Esophagus muscularis mucosa (tissue), 4 donors: ENCODE results near the gene CAMK1D. TPM values are rescaled to one million over a fixed set of nuclear protein-coding genes. Genes with fewer than 3 reads are reported as not detected.
"Not testable (repeated sequence)": the region's sequence is repeated elsewhere in the genome, so short reads cannot be mapped to it uniquely, and the experiment has no call there.

Experiments used
- DNase-seq: peaks from one replicate; pipeline ENCODE4 v3.0.0-alpha.2; 2017; ENCODE audit errors: extremely low spot score
- H3K27ac ChIP-seq, 4 donors: fragments of 200-600 bp; sonication (generic); replicated peaks in 1 of 4; 1 replicate in 3 of 4; 2 replicates in 1 of 4; pipeline ENCODE4 v1.5.1; 2016 to 2019; ENCODE audit warnings: mild to moderate bottlenecking in 1 of 4
- H3K27me3 ChIP-seq, 4 donors: fragments of 200-600 bp; sonication (generic); one replicate each; pipeline versions ENCODE4 v1.5.1 to v1.6.0; 2016 to 2019
- H3K36me3 ChIP-seq, 4 donors: fragments of 200-600 bp; sonication (generic); one replicate each; pipeline ENCODE4 v1.5.1; 2016 to 2019
- H3K4me1 ChIP-seq, 4 donors: fragments of 200-600 bp; sonication (generic); one replicate each; pipeline ENCODE4 v1.5.1; 2016 to 2019
- H3K4me3 ChIP-seq, 4 donors: fragments of 200-600 bp; sonication (generic); 1 replicate in 2 of 4; 2 replicates in 2 of 4; pipeline ENCODE4 v1.5.1; 2016 to 2019; ENCODE audit warnings: mild to moderate bottlenecking in 4 of 4, moderate library complexity in 1 of 4
- H3K9me3 ChIP-seq, 4 donors: fragments of 200-600 bp; sonication (generic); 1 replicate in 3 of 4; 2 replicates in 1 of 4; pipeline ENCODE4 v1.5.1; 2016 to 2019
- EP300 ChIP-seq: sonication (generic); formaldehyde crosslinking; IDR thresholded peaks from one replicate; pipeline ENCODE4 v1.6.1; 2017; ENCODE audit warnings: antibody characterized with exemption
- POLR2A ChIP-seq: fragments of 450-650 bp; IDR thresholded peaks from one replicate; pipeline ENCODE4 v1.6.1; 2017; ENCODE audit warnings: antibody characterized with exemption, moderate library complexity, mild to moderate bottlenecking, low read depth
- POLR2AphosphoS5 ChIP-seq, 2 donors: sonication (generic); formaldehyde crosslinking; IDR thresholded peaks; one replicate each; pipeline ENCODE4 v1.6.1; 2017; ENCODE audit warnings: antibody characterized with exemption in 2 of 2
- WGBS: methylation state at CpG from one replicate; pipeline ENCODE4 v1.1.5; 2018; 5-methylcytosine and 5-hydroxymethylcytosine counted together
- intact Hi-C: fragments of 100-400 bp; cut with DNase I; formaldehyde crosslinking; loops from one replicate; pipeline ENCODE4 v1.15.1; 2023
- total RNA-seq, 4 donors: library from RNA; depleted of rRNA; stranded (reverse); fragments of >200 nt; gene quantifications; one replicate each; pipeline versions ENCODE4 v1.1.0 to v1.2.1, GENCODE V29; 2016
- TF ChIP-seq, protein P1 (sequence below), 3 experiments: fragments of 200-600 bp in 2 of 3; fragments of 450-650 bp in 1 of 3; sonication (generic) in 2 of 3; IDR thresholded peaks; one replicate each; pipeline ENCODE4 v1.5.1; 2017 to 2019; ENCODE audit warnings: antibody characterized with exemption in 3 of 3, mild to moderate bottlenecking in 2 of 3, moderate library complexity in 1 of 3

CAMK1D gene
- 10 to 100 TPM in 2 of 4 donors, 1 to 10 TPM in 2; 8.4 to 15.4 (median 11.3) TPM for total RNA-seq

DNA sequence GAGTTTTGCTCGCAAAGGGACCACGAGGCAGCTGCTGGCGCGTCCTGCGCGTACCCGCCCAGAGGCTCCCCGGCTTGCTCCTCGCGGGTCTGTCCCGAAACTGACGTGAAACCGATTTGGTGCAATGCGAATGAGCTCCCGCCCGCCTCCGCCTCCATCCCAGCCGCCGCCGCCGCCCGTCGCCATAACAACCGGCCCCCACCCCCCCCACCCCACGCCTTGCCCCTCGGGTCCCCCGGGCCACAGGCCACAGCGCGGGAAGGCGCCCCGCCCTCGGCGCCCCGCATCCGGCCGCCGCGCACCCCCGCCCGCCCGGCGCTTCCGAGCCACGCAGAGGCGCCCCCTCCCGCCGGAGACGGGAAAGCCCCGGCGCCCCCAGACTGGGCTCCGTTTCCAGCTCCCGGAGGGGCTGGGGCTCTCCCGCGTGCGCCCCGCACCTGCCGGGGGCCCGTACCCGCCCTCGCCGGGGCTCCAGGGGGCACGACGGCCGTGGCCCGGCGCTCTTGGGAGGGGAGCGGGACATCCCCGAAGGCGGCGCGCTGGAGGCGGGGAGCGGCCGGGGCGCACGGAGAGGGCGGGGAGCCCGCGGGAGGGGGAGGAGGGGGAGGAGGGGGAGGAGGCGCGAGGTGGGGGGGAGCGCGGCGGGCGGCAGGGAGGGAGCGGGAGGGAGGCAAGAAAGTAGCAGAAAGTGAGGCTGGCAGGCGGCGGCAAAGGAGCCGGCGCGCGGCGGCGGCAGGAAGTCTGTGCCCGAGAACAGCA lies at the start of gene CAMK1D:
Gene CAMK1D (plus strand): TSS at position 678 of the 759 bp plus-strand sequence.
- H3K27me3 ChIP-seq: no peaks in the 10 kb centered on the region
- no peaks in the 10 kb centered on the region for H3K36me3 ChIP-seq
- 2% methylated on average over 36 of the region's 95 CpGs for whole genome bisulfite sequencing
- peak within 1 kb of the TSS; percentile 95 to 97 (median 96) for H3K27ac ChIP-seq
- intact Hi-C loops: loop anchor here (5.0 to 10.0 kb wide), 2 partner anchors 77 to 134 kb away; no protein-coding TSS in a partner anchor
- DNase-seq: peak; percentile 96
- H3K4me1 ChIP-seq: peaks cover 10 to 40% (median 31%) of the 10 kb centered on the region in 4 donors
- peak within 1 kb of the TSS; percentile 76 to 96 (median 89) for H3K4me3 ChIP-seq
- no peak for TF ChIP-seq EP300
- TF ChIP-seq POLR2AphosphoS5 (IDR thresholded peaks at IDR 0.05): peak; percentile 48 to 83
- TF ChIP-seq, protein P1, sequence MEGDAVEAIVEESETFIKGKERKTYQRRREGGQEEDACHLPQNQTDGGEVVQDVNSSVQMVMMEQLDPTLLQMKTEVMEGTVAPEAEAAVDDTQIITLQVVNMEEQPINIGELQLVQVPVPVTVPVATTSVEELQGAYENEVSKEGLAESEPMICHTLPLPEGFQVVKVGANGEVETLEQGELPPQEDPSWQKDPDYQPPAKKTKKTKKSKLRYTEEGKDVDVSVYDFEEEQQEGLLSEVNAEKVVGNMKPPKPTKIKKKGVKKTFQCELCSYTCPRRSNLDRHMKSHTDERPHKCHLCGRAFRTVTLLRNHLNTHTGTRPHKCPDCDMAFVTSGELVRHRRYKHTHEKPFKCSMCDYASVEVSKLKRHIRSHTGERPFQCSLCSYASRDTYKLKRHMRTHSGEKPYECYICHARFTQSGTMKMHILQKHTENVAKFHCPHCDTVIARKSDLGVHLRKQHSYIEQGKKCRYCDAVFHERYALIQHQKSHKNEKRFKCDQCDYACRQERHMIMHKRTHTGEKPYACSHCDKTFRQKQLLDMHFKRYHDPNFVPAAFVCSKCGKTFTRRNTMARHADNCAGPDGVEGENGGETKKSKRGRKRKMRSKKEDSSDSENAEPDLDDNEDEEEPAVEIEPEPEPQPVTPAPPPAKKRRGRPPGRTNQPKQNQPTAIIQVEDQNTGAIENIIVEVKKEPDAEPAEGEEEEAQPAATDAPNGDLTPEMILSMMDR (IDR thresholded peaks at IDR 0.05): peak; percentile 48 to 54 (median 53)
- no peak for TF ChIP-seq POLR2A
- no peaks in the 10 kb centered on the region for H3K9me3 ChIP-seq

DNA sequence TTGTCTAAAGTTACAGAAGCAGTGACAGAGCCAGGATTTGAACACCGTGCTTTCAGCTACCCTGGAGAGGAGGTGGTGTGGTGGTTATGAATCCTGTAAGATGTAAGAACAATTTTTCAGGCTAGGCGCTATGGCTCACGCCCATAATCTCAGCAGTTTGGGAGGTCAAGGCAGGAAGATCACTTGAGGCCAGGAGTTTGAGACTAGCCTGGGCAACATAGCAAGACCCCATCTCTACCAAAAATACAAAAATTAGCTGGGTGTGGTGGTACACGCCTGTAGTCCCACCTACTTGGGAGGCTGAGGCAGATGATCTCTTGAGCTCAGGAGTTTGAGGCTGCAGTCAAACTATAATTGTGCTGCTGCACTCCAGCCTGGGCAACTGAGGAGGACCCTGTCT lies 48.3 kb upstream of the CAMK1D start:
- H3K27me3 ChIP-seq, DNase-seq, intact Hi-C loops, H3K27ac ChIP-seq, H3K4me1 ChIP-seq, H3K36me3 ChIP-seq, H3K9me3 ChIP-seq, H3K4me3 ChIP-seq: not testable (repeated sequence)
- 97% methylated on average over 4 of the region's 4 CpGs for WGBS

DNA sequence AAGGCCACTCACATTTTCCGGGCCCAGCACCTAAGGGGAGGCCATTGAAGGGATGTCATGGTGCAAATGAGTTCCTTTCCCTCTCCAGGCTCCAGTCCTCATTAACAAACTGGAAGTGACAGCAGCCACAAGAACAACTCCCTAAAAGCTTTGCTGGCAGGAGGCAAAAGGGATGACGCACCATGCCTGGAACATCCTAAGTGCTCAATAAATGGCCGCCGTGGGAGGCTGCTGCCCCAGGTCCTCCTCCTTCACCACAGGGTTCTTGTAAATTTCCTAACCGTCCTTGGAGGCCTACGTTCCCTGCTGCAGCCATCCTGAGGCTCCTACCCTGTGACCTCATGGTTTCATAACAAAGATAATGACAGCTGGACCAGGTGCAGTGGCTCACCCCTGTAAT lies 41.3 kb upstream of the CAMK1D start:
- no peak overlapping the region for H3K27ac ChIP-seq
- intact Hi-C loops: no loop called here
- no peak for TF ChIP-seq EP300
- H3K4me1 ChIP-seq: peaks cover 0 to 8% (median 0%) of the 10 kb centered on the region in 4 donors
- no peaks in the 10 kb centered on the region for H3K9me3 ChIP-seq
- no peaks in the 10 kb centered on the region for H3K27me3 ChIP-seq
- no peak for DNase-seq
- no peak overlapping the region for H3K4me3 ChIP-seq
- WGBS: 97% methylated on average over 6 of the region's 6 CpGs
- H3K36me3 ChIP-seq: no peaks in the 10 kb centered on the region

DNA sequence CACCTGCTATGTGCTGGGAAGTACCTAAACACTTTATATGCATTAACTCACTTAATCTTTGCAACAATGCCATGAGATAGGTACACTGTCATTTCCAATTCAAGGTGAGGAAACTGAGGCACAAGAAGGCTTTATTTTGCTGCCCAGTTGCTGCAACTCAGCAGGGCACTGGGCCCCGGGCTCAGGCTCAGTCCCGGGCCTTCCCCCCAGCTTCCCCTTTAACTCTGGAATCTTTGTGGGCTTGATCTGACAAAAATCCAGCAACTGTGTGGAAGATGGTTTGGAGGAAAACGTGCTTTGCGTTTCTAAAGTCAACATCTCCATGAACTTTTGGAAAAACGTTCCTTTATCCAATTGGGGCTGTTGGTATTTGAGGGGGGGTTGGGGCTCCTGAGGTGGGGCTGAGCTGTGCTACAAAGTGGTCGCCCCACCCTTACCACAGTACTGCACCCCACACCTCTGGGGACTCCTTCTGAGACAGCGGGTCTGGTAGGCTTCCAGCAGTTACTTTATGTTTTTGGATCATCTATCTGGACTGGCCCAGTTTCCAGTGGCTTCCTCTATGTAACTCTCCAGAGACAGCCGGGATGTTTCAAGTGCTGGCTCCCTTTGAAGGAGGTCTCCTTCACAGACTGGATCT lies 40.5 kb upstream of the CAMK1D start:
- Histone ChIP-seq H3K9me3 (no peaks in the 10 kb centered on the region), H3K27ac (no peak overlapping the region), H3K27me3 (no peaks in the 10 kb centered on the region), H3K4me1 (peaks cover 0 to 8% (median 0%) of the 10 kb centered on the region in 4 donors), H3K4me3 (no peak overlapping the region), H3K36me3 (no peaks in the 10 kb centered on the region)
- no peak for TF ChIP-seq POLR2A
- no peak for TF ChIP-seq EP300
- no peak for DNase-seq
- WGBS: 65% methylated on average over 8 of the region's 8 CpGs
- intact Hi-C loops: no loop called here

DNA sequence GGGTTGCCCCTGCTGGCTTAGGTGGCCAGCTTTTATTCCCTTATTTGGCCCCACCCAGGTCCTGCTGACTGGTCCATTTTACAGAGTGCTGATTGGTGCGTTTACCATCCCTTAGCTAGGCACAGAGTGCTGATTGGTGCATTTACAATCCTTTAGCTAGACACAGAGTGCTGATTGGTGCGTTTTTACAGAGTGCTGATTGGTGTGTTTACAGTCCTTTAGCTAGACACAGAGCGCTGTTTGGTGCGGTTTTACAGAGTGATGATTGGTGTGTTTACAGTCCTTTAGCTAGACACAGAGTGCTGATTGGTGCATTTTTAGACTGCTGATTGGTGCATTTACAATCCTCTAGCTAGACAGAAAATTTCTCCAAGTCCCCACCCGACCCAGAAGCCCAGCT lies 39.6 kb upstream of the CAMK1D start:
- intact Hi-C loops: not testable (repeated sequence)

DNA sequence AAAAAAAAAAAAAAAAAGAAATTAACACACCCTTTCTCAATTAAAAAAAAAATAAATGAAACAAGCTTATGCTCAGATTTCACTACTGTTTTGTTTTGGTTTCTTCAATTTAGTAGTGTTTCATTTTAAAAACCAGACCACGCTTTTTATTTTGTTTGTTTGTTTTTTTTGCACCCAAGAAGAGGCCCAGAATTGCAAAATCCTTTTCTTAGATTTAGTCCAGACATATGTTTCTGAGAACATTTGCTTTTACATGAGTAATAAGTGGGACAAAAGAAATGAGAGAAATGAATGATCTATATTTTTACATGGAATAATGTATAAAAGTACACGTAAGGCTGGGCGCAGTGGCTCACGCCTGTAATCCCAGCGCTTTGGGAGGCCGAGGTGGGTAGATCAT lies 34.5 kb upstream of the CAMK1D start:
- no peaks in the 10 kb centered on the region for H3K9me3 ChIP-seq
- no peaks in the 10 kb centered on the region for H3K36me3 ChIP-seq
- DNase-seq: no peak
- TF ChIP-seq POLR2AphosphoS5 (IDR thresholded peaks at IDR 0.05) (no peak), POLR2A (no peak)
- intact Hi-C loops: no loop called here
- no peak overlapping the region for H3K4me3 ChIP-seq
- H3K4me1 ChIP-seq: no peaks in the 10 kb centered on the region
- no peak overlapping the region for H3K27ac ChIP-seq
- H3K27me3 ChIP-seq: no peaks in the 10 kb centered on the region
- WGBS: 93% methylated on average over 6 of the region's 6 CpGs

More for the DNA sequence above, 39.6 kb upstream of the CAMK1D start:
- not testable (repeated sequence) for H3K4me3 ChIP-seq, DNase-seq, H3K27ac ChIP-seq, H3K27me3 ChIP-seq, H3K36me3 ChIP-seq, H3K9me3 ChIP-seq, H3K4me1 ChIP-seq
- 75% methylated on average over 5 of the region's 5 CpGs for WGBS

DNA sequence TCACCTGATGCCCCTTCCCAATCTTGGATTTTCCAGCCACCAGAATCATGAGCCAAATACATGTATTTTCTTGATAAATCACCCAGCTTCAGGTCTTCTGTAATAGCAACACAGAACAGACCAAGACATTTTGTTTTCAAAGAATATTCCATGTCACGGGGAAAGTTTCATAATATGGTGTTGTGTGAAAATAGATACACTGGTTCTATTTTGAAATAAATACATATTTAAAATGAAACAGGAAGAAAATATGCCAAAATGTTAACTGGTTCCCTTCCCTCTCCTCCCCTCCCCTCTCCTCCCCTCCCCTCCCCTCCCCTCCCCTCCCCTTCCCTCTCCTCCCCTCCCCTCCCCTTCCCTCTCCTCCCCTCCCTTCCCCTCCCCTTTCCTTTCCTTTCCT lies 30.3 kb upstream of the CAMK1D start:
- intact Hi-C loops: no loop called here
- no peaks in the 10 kb centered on the region for H3K27me3 ChIP-seq
- H3K36me3 ChIP-seq: no peaks in the 10 kb centered on the region
- H3K27ac ChIP-seq: no peak overlapping the region
- WGBS: 86% methylated on average over 1 of the region's 1 CpG
- no peaks in the 10 kb centered on the region for H3K4me1 ChIP-seq
- H3K9me3 ChIP-seq: no peaks in the 10 kb centered on the region
- no peak overlapping the region for H3K4me3 ChIP-seq
- TF ChIP-seq, protein P1 (IDR thresholded peaks at IDR 0.05): no peak
- TF ChIP-seq EP300: no peak
- TF ChIP-seq POLR2AphosphoS5 (IDR thresholded peaks at IDR 0.05): no peak
- TF ChIP-seq POLR2A: no peak
- DNase-seq: no peak
